Thoracic aorta (tissue), 2 donors: Measurements from ENCODE around the gene RAC3. TPM values are rescaled to one million over a fixed set of nuclear protein-coding genes. Genes with fewer than 3 reads are reported as not detected.
A peak's percentile ranks its signal among the peaks of the same experiment; 100 is the strongest.

Experiments
- ATAC-seq: fragments of 150-250 bp; one replicate; pipeline ENCODE4 v1.8.0; 2017; ENCODE audit warnings: low read depth; ENCODE audit not compliant: insufficient number of reproducible peaks, low FRiP score
- DNase-seq: peaks from one replicate; pipeline ENCODE4 v3.0.0-alpha.2; 2020; ENCODE audit warnings: low spot score
- H3K27ac ChIP-seq, 2 donors: fragments of 200-600 bp; sonication (generic); 1 replicate in 1 of 2; 2 replicates in 1 of 2; pipeline ENCODE4 v1.5.1; 2016; ENCODE audit warnings: mild to moderate bottlenecking in 2 of 2, moderate library complexity in 2 of 2
- H3K27me3 ChIP-seq: fragments of 200-600 bp; sonication (generic); replicated peaks from 2 replicates; pipeline ENCODE4 v1.6.0; 2016; ENCODE audit warnings: mild to moderate bottlenecking; ENCODE audit not compliant: insufficient read depth
- H3K36me3 ChIP-seq: fragments of 200-600 bp; sonication (generic); one replicate; pipeline ENCODE4 v1.5.1; 2016
- H3K4me1 ChIP-seq, 2 donors: fragments of 200-600 bp; sonication (generic); 1 replicate in 1 of 2; 2 replicates in 1 of 2; pipeline versions ENCODE4 v1.5.1 to v1.6.0; 2016; ENCODE audit warnings: low read depth in 2 of 2, mild to moderate bottlenecking in 1 of 2; ENCODE audit not compliant: control insufficient read depth in 1 of 2
- H3K4me3 ChIP-seq: fragments of 200-600 bp; sonication (generic); 2 replicates; pipeline ENCODE4 v1.5.1; 2016; ENCODE audit warnings: mild to moderate bottlenecking
- H3K9me3 ChIP-seq: fragments of 200-600 bp; sonication (generic); 2 replicates; pipeline ENCODE4 v1.5.1; 2016
- total RNA-seq, 2 donors: library from RNA; depleted of rRNA; stranded (reverse); fragments of >200 nt; gene quantifications; one replicate each; pipeline versions ENCODE4 v1.1.0 to v1.2.3, GENCODE V29; 2016
- TF ChIP-seq, protein P1 (sequence below): fragments of 200-600 bp; sonication (generic); IDR thresholded peaks from one replicate; pipeline ENCODE4 v1.5.1; 2019; ENCODE audit warnings: antibody characterized with exemption

Gene RAC3
- total RNA-seq, 2 donors from 2014 or later, result 1.8 TPM; not detected in 1

DNA sequence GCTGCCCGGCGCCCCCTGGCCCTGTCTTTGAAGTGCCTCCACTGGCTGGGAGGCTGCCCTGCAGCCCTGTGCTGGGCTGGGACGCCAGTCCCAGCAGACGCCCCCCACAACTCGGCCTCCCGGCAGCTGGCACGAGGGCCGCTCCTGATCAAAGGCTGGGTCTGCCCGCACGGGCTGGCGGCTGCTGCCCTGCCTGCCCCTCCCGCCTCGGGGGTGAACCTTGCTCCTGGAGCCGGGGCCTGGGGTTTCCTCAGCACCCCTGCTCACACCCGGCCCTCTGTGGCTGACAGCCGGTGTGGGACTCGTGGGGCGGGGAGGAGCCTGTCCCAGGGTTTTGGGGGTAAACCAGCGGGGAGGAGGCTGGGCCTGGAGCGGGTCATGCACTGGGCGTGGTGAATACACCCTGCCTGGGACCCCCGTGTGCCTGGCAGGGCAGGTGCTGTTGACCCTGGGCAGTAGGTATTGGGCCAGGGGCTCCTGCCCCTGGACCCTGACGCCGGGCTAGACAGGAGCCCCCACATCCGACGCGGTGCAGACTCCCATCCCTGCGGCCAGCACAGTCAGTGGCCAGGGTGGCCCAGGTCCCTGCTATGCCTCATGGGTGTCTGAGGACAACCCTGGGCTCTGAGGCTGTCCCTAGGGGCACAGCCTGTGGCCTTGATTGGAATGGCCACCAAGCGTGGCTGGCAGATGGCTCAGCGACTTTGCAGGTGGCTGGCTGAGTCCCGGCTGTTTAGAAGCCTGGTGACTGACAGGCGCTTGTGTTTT is 30.5 kb upstream of the RAC3 start:
- TF ChIP-seq, protein P1, sequence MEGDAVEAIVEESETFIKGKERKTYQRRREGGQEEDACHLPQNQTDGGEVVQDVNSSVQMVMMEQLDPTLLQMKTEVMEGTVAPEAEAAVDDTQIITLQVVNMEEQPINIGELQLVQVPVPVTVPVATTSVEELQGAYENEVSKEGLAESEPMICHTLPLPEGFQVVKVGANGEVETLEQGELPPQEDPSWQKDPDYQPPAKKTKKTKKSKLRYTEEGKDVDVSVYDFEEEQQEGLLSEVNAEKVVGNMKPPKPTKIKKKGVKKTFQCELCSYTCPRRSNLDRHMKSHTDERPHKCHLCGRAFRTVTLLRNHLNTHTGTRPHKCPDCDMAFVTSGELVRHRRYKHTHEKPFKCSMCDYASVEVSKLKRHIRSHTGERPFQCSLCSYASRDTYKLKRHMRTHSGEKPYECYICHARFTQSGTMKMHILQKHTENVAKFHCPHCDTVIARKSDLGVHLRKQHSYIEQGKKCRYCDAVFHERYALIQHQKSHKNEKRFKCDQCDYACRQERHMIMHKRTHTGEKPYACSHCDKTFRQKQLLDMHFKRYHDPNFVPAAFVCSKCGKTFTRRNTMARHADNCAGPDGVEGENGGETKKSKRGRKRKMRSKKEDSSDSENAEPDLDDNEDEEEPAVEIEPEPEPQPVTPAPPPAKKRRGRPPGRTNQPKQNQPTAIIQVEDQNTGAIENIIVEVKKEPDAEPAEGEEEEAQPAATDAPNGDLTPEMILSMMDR, result no peak
- ATAC-seq (no peak), DNase-seq (no peak)
- H3K27me3 ChIP-seq, result no peaks in the 10 kb centered on the region
- H3K9me3 ChIP-seq, result no peaks in the 10 kb centered on the region
- no peak overlapping the region for H3K27ac ChIP-seq
- peaks cover 9% of the 10 kb centered on the region for H3K36me3 ChIP-seq
- H3K4me1 ChIP-seq, result peaks cover 20 to 35% of the 10 kb centered on the region in 2 donors
- H3K4me3 ChIP-seq, result no peak overlapping the region

DNA sequence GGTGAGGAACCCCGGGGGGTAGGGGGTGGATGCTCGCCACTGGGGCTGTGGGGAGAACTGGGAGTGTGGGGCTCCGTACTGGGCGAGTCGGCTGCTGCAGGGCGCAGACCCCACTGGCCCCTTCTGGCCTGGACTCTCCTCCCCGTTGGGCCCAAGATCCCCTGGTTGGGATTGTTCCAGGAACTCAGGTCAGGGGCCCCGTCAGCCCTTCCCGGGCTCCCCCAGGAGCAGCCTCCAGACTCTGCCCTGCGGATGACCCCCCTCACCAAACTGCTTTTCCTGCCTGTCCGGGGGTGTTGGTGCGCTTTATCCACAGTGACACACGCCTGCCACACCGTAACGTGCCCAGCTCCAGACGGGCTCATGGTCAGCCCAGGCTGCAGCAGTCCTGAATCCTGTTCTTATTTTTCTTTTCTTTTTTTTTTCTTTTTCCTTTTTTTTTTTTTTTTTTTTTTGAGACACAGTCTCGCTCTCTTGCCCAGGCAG is 29.9 kb upstream of the RAC3 start:
- H3K4me1 ChIP-seq, result peaks cover 26 to 41% of the 10 kb centered on the region in 2 donors
- ATAC-seq, result no peak
- H3K9me3 ChIP-seq, result no peaks in the 10 kb centered on the region
- TF ChIP-seq, protein P1, result no peak
- H3K36me3 ChIP-seq, result peaks cover 5% of the 10 kb centered on the region
- DNase-seq, result no peak
- no peak overlapping the region for H3K4me3 ChIP-seq
- no peak overlapping the region for H3K27ac ChIP-seq
- no peaks in the 10 kb centered on the region for H3K27me3 ChIP-seq

DNA sequence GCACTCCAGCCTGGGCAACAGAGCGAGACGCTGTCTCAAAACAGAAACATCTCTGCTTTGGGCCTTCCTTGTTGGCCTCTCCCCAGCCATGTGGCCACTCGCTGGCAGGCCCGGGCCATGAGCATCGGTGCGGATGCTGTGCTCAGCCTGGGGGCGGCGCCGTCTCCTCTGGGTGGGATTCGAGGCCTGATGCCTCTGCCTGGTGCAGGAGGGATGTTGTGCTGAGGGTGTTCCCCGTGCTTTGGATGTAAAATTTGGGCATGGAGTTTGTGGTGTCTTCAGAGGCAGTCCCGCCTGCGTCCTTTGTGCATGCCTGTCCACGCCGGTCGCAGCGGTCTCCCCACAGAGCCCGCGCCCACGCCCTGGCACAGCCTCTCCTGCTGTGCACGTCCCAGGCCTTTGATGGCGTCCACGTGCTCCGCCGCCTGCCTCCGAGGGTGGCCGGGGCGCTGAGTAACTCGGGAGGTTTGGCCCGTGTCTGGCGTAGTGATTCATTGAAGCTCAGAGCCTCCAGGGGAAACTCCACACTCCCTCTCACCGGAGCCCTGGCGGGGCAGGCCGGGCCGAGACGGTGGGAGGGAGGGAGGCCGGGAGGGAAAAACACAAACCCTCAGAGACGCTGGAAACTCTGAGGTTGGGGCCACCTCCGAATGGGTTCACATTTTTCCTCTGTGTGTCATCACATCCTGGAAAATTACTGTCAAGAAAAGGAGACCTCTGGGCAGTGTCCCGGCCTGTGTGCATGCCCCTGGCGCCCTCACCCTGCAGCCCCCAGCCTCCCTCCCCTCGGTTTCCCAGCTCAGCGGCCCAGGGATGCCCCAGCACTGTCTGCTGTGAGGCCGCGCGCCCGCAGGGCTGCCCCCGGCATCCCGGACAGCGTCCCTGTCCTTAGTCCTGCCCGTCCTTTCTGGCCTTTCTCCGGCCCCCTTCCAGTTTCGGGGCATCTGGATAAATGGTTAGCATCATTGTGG is 27.8 kb upstream of the RAC3 start:
- Histone ChIP-seq H3K36me3 (no peaks in the 10 kb centered on the region), H3K4me3 (peak overlapping the region; percentile 45), H3K27ac (peak overlapping the region; percentile 82 to 85), H3K27me3 (no peaks in the 10 kb centered on the region), H3K9me3 (no peaks in the 10 kb centered on the region), H3K4me1 (peaks cover 31 to 60% of the 10 kb centered on the region in 2 donors)
- TF ChIP-seq, protein P1, result no peak
- ATAC-seq, result peak; percentile 82
- DNase-seq, result peak; percentile 79

DNA sequence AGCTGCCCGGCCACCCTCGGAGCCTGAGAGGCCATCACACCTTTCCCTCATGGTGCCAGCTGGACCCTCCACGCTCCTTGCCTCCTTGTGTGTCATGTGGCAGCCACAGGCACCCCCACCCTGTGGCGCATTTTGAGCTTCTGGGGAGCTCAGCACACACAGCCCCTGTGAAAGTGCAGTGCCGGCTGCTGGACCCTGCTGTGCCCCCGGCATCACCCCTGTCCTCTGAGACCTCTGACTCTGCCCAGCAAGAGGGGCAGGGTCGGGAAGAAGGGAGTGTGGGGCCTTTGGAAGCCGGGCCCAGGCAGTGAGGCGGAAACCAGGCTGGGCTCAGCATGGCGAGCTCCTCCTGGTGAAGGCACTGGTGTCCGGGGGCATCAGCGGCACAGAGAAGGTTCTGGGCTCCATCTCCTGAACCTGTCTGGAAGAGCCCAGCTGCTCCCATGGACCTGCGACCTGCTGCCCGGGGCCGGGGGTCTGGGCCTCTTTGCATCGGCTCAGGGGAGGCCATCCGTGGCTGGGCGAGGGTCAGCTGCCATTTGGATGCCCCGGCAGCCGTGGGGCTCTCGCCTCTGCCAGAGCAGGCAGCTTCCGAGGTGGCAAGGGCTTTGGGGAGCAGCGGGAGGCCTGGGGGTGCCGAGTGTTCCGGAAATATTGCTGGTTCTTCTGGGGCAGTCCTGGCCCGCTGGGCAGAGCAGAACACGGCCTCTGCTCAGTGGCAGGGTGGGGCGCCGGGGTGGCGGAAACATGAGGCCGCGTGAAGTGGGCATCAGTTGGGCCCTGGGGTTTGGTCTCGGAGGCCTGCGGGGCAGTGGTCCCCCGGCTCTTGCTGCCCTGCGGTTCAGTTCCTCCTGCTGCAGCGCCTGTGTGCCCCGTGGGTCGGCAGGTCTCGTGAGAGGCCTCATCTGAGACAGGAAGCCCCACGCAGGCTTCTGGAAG is 26.7 kb upstream of the RAC3 start:
- Histone ChIP-seq H3K9me3 (no peaks in the 10 kb centered on the region), H3K4me3 (no peak overlapping the region), H3K4me1 (peaks cover 31 to 60% of the 10 kb centered on the region in 2 donors), H3K36me3 (no peaks in the 10 kb centered on the region), H3K27me3 (no peaks in the 10 kb centered on the region), H3K27ac (peak overlapping the region; percentile 82 to 85)
- no peak for ATAC-seq
- no peak for DNase-seq
- TF ChIP-seq, protein P1, result no peak
